ENCODE data around the gene UBXN2A.
"Not testable (repeated sequence)": the region's sequence is repeated elsewhere in the genome, so short reads cannot be mapped to it uniquely, and the experiment has no call there.

Gene UBXN2A

GRCh38 chr2:23940718-23941620 lies 706 bp downstream of the UBXN2A start:
- TF ChIP-seq CTCF (IDR thresholded peaks at IDR 0.05; ENCODE audit: control insufficient read depth, insufficient read depth, low read depth, low read length, missing control alignments) = no peak
- no peak for DNase-seq (ENCODE audit: low read depth)
- H3K4me3 ChIP-seq (ENCODE audit: control insufficient read depth, low read depth, low read length) = peak overlapping the region; percentile 85

DNA sequence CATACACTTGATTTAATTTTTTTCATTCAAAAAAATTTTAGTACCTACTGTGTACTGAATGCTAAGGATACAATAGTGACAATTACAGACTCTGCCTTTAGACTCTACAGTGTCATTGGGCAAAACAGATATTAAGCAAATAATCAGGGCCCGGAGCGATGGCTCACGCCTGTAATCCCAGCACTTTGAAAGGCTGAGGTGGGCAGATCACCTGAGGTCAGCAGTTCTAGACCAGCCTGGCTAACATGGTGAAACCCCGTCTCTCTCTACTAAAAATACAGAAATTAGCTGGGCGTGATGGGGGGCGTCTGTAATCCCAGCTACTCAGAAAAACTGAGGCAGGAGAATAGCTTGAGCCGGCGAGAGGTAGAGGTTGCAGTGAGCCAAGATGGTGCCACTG lies 1.4 kb downstream of the UBXN2A start:
- TF ChIP-seq CTCF (IDR thresholded peaks at IDR 0.05; ENCODE audit: control insufficient read depth, insufficient read depth, low read depth, low read length, missing control alignments) = no peak
- no peak overlapping the region; the same call in 1 of the 2 replicates for H3K4me3 ChIP-seq (ENCODE audit: control insufficient read depth, low read depth, low read length)
- DNase-seq (ENCODE audit: low read depth) = no peak

DNA sequence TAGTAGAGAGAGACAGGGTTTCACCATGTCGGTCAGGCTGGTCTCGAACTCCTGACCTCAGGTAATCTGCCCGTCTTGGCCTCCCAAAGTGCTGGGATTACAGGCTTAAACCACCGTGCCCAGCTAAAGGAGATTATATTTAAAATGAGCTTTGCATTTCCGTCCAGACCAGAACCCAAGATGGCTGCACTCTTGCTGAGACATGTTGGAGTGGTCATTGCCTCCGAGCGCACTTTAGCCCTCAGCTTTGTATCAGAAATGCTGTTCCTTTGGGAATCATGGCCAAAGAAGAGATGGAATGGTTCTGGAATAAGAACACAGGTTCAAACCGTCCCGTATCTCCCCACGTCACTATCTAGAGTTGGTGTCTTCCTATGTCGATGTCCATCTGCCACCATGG lies 3.4 kb downstream of the UBXN2A start:
- no peak for DNase-seq (ENCODE audit: low read depth)
- TF ChIP-seq CTCF (IDR thresholded peaks at IDR 0.05; ENCODE audit: control insufficient read depth, insufficient read depth, low read depth, low read length, missing control alignments) = no peak
- H3K4me3 ChIP-seq (ENCODE audit: control insufficient read depth, low read depth, low read length) = no peak overlapping the region

DNA sequence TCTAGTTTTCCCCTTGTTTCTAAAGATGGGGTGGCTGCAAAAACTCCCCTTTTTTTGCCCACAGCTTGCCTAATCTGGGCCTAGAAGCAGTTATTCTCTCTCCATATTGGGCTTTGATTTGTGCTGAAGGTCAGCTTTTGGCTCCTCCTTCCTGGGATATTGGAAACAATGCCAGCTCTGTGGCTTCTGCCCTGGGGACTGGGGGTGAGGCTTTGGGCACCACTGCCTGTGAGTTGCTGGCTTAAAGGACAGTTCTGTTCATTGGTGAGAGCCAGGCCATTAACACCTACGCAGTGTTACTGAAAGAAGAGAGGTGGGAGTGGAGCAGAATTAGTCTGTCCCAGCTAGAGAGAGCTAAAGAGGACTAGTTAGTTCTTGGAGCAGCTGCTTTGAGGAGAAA lies 4.3 kb downstream of the UBXN2A start:
- no peak for TF ChIP-seq CTCF (IDR thresholded peaks at IDR 0.05; ENCODE audit: control insufficient read depth, insufficient read depth, low read depth, low read length, missing control alignments)
- no peak overlapping the region for H3K4me3 ChIP-seq (ENCODE audit: control insufficient read depth, low read depth, low read length)
- no peak for DNase-seq (ENCODE audit: low read depth)

DNA sequence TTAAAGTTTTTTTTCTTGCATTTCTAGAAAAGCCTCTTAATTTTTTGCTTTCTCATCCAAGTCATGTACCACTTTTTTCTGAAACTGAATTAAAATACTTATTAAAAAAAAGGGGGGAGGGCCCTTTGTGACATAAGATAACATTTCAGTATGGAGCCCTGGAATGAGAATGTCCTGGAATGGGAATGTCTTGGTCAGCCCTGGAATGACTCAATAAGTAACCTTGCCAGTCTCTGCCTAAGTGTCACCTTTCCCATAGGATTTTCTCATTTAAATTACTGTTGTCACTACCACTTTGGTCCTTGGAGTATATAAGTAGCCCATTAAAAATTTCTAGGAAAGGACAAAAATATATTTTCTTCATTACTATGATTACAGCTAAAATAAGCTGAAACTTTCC lies 4.7 kb downstream of the UBXN2A start:
- no peak for DNase-seq (ENCODE audit: low read depth)
- no peak for TF ChIP-seq CTCF (IDR thresholded peaks at IDR 0.05; ENCODE audit: control insufficient read depth, insufficient read depth, low read depth, low read length, missing control alignments)
- H3K4me3 ChIP-seq (ENCODE audit: control insufficient read depth, low read depth, low read length) = no peak overlapping the region

- no peak for TF ChIP-seq CTCF (IDR thresholded peaks at IDR 0.05; ENCODE audit: control insufficient read depth, insufficient read depth, low read depth, low read length, missing control alignments)
- H3K4me3 ChIP-seq (ENCODE audit: control insufficient read depth, low read depth, low read length) = no peak overlapping the region
- no peak for DNase-seq (ENCODE audit: low read depth)
These were observed 7.1 kb downstream of the UBXN2A start for GRCh38 chr2:23947350-23947749.

GRCh38 chr2:23952558-23952957 lies 12.3 kb downstream of the UBXN2A start:
- not testable (repeated sequence) for H3K4me3 ChIP-seq (ENCODE audit: control insufficient read depth, low read depth, low read length); DNase-seq (ENCODE audit: low read depth)

Measured in AG09309 (cell line).